GM18873 (cell line): ENCODE data around the gene SCLY.
"Not testable (repeated sequence)": the region's sequence is repeated elsewhere in the genome, so short reads cannot be mapped to it uniquely, and the experiment has no call there.

Experiments
- ATAC-seq: cut with Tn5 transposase; IDR thresholded peaks from one replicate; pipeline ENCODE4 v1.9.1; 2021; ENCODE audit warnings: mild to moderate bottlenecking, moderate library complexity, moderate number of reproducible peaks; ENCODE audit not compliant: unreplicated experiment, low FRiP score

The SCLY gene, protein sequence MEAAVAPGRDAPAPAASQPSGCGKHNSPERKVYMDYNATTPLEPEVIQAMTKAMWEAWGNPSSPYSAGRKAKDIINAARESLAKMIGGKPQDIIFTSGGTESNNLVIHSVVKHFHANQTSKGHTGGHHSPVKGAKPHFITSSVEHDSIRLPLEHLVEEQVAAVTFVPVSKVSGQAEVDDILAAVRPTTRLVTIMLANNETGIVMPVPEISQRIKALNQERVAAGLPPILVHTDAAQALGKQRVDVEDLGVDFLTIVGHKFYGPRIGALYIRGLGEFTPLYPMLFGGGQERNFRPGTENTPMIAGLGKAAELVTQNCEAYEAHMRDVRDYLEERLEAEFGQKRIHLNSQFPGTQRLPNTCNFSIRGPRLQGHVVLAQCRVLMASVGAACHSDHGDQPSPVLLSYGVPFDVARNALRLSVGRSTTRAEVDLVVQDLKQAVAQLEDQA

DNA sequence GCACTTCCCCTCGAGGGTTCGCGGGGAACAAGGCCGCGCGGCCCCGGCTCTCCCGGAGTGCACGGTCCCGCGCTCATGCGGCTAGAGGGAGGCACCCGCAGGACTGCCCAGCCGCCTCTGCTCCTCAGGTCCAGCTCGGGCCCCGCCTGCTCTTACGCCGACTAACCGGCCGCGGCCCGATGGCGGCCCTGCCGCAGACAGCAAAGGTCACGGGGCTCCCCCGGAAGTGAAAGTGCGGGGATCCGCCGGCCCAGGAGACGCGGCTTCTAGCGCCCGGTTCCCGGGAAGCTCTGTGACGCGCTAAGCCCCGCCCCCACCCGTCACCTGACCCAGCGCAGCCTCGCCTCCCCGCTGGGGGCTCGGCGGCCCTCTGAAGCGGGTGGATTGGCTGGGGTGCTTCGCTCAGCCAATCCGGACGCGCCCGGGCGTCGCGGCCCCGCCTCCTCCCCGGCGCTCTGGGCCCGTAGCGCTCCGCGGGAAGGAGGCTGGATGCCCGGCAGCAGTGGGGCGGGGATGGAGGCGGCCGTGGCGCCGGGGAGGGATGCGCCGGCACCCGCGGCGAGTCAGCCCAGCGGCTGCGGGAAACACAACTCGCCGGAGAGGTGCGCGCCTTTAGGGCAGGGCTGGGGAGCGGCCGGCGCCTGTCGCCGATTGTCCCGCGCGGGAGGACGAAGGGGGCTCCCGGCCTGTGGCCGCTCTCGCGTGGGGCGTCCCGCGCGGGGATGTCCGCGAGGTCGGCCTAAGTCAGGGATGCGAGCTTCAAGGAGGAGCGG, at the start of gene SCLY:
SCLY (plus strand) TSS at position 460 of the 773 bp plus-strand sequence; CDS start at position 514, 54 bp downstream.
- ATAC-seq: peak; percentile 86

DNA sequence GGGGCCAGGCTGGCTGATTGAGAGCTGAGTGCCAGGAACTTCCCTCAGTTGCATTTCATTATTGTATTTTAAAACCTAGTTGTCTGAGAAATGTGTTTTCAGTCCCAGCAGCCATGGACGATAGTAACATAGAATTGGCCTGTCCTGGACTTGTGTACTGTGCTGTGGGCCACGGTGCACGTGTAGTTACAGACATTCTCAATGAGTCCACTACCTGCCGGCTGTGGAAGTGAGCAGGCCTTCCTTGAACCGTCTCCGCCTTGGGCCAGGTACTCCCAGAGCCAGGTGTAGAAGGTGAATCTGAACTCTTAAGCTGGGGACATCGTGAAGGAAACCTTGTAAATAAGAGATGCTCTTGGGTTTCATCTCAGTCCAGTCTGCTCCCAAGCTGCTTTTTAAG, 47.0 kb upstream of the SCLY start:
- ATAC-seq: no peak

DNA sequence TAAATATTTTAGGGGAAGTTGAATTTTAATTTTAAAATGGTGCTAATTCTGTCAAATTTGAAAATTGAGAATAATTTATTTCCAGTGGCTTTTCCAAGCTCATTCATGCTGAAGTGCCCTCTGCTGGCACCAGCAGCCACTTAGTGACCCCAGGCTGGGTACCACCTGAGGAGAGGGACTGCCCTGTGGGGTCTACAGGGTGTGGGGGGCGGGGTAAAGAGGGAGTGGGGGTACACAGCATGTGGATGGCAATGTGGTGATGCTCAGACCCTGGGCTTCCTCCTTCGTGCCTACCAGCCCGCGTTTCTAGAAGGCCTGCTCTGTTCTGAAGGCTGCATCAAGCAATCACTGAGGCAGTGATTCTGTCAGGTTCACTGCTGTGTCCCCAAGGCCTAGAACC, 45.1 kb upstream of the SCLY start:
- ATAC-seq: no peak

DNA sequence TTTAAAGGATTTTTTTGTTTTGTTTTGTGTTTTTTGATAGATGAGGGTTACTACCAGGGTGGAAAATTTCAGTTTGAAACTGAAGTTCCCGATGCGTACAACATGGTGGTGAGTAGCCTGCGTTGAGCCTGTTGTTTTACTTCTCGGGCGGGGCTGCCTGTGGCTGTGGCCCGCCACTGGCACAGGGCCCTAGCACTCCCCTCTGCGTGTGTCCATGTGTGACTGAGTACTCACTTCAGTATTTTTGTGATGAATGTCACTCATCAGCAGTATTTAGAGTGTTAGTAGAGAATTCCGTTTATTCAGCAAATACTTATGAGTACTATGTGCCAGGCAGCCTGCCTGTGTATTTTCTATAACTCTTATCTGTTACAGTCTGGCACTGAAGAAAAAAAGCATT, 44.3 kb upstream of the SCLY start:
- ATAC-seq: no peak

DNA sequence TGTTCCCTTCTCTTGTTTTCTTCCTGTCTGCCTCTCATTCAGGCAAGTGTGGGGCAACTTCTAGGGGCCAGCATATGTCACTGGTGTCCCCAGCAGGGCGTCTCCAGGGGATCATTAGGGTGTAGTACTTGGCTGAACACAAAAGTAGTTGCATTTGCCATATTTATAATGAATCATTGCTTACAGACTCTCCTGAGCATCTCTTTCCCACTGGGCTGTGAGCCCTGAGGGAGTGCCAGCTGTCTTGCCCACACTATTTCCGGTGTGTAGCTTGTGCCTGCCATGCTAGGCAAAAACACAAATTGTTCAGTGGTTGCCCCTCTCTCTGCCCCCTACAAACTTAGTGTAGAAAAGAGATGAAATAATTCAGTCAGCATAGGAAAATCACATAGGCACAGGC, 40.8 kb upstream of the SCLY start:
- no peak for ATAC-seq

DNA sequence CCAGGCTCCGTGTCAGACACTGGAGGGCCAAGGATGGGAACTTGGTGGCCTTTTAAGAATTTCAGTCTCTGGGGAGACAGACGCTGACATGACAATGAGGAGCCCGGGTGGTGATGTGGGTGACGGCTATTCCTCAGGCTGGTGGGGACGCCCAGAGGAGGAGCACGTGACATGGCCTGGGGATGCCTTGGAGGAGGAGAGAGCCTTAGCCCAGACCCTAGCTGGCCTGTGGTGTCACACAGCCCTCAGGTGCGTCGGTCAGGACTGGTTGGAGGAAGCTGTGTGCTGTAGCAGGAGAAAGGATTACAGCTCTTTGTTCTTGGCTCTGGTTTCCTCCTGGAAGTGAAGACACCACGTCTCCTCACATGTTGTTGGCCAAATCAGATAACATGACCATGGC, 40.0 kb upstream of the SCLY start:
- no peak for ATAC-seq

DNA sequence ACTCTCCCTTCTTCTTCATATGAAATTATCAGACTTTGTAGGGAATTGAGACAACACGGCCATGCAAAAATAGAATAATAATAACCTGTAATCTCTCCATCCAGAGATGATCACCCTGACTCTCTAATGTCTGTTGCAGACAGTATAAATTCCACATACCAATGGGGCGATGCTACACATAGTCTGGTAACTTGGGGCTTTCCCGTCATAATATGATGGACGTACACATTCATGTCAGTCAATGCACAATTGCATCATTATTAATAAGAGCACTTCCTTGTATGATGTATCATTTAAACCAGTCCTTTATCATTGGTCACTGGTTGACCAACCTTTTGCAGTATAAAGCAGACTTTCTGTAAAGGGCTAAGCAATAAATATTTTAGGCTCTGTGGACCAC, 39.5 kb upstream of the SCLY start:
- ATAC-seq: no peak

DNA sequence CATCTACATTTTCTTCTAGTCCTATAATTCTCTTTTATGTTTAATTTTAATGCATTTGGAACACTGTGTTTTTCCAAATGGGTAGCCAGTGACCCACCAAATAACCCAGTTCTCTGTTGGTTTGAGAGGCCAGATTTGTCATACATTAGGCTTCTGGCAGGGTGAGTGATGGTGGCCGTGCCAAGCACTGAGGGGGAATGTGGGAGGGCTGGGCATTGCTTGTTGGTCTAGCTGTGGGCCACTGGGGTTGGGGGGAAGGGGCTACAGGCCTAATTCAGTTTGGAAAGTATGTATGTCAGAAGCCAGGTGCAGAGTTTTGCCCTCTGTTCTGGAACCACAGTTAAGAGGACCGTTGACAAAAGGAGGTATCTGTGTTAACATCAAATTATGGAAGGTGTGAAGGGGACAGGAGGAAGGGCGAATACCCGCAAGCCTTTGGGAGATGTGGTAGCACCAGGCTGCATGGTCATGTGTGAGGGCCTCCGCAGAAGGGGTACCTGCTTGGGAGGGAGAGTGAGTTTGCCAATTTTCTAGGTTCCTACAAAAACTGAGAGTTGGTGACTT, 38.1 kb upstream of the SCLY start:
- no peak for ATAC-seq

DNA sequence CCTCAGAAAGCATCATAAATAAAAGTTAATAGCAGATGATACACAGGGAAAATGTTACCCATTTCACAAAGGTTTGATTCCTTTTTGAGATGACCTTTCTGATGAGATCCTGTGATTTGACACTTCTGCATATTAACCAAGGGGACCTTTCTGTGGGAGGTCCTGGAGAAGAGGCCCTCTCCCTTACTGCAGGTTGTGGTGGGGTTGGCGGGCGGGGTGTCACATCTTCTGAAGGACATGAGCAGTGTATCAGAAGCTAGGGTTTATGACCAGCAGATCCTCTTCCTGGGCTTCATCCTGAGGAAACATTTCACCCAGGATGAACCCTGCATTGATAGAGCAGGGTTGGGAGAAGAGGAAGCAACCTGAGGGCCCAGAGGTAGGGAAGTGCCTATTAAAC, 37.2 kb upstream of the SCLY start:
- no peak for ATAC-seq

DNA sequence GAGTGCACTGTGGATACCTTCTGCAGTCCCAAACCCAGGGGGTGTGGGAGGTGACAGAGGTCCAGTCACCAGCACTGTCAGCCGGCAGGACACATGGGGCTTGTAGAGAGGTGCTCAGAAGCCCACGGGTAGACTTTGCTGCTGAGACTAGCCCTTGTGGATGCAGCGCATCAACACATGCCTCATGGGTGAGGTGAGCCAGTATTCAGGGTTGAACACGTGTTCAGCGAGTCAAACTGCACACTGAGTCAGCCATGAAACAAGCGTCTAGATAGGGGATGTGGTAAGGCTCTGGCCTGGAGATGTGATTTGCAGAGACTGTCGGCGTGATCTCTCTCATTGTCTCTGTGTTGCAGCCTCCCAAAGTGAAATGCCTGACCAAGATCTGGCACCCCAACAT, 35.8 kb upstream of the SCLY start:
- ATAC-seq: no peak

DNA sequence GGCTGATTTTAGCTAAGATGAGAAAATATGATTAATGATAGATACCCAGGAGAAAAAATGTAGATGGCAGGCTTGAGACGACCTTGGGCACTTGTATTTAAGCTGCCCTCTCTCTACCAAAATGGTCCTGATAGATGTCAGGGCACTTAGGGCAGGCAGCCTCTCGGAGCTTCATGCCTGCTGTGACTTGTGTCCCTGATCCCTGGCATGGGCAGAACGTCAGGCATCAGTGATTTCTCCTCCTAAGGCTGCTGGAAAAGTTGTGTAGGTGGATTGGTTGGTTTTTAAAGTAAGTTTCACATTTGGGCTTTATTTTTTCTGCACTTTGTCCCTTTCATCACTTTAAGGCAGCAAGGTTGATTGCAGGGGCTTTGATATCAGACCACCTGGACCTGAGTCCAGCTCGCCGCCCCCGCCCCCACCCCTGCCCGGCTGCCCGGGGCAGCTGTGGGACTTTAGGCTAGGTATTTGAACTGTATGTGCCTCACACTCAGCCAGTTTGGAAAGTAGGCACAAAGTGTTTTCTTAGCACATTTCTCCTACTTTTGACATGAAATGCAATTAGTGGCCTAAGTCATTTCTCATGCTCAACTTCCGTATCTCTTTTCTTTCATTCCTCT, 35.0 kb upstream of the SCLY start:
- no peak for ATAC-seq

DNA sequence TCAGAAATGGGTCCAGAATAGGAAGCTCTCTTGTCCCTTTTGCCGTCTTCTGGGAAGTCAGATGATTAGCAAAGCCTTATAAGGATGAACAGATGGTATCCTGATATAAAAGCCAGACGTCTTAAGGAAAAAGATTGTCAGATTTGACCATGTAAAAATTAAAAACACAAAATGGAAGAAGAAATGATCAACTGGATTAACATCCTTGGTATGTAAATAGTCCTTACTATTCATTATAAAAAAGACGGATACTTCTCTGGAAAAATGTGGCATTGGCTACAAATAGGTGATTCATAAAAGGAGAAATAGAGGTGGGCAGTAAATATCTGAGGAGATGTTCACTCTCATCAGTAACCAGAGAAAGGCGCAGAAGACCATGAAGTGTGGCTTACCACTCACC, 33.7 kb upstream of the SCLY start:
- no peak for ATAC-seq

DNA sequence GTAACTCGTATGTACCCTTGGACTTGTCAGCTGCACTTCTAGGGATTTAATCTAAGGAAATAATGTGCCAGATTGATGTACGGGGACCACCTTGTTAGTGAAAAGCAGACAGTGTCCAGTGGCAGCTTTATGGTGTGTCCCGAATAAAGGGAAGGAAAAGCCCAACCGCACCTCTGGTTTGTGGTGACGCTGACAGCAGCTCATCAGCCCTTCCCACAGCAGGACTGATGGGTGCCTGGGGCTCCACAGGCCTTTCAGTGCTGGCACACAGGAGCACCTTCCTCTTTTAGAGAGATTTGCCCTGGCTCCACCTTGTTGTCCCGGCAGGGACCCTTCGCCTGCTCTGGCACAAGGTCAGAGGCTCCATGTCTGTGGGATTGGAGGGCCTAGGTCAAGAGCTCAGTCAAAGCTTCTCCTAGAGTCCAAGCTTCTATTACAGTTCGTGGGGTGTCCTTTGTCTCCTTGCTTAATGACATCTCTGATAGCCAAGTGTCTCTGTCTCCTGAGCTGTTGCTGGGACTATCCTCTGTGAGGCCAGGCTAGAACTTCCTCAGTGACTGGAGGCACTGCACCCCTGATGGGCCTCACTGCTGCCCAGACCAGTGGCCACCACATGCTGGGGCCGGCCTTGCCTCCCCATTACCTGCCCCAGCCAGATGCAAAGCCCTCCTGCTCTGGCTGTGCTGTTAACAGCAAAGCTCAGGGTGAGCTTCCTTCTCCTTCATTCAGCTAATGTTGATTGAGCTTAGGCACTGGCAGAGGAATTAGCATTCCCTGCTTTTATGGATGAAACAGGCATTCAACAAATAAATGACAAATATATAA, 33.0 kb upstream of the SCLY start:
- ATAC-seq: no peak

DNA sequence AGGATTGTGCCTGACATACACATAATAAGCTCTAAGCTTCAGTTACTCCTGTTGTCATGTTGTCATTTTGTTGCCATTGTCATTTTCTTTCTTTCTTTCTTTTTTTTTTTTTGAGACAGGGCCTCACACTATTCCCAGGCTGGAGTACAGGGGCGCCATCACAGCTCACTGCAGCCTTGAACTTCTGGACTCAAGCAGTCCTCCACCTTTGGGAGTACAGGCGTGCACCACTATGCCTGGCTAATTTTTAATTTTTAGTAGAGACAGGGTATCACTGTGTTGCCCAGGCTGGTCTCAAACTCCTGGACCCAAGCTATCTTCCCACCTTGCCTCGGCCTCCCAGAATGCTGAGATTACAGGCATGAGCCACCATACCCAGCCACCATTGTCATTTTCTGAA, 30.9 kb upstream of the SCLY start:
- ATAC-seq: no peak

DNA sequence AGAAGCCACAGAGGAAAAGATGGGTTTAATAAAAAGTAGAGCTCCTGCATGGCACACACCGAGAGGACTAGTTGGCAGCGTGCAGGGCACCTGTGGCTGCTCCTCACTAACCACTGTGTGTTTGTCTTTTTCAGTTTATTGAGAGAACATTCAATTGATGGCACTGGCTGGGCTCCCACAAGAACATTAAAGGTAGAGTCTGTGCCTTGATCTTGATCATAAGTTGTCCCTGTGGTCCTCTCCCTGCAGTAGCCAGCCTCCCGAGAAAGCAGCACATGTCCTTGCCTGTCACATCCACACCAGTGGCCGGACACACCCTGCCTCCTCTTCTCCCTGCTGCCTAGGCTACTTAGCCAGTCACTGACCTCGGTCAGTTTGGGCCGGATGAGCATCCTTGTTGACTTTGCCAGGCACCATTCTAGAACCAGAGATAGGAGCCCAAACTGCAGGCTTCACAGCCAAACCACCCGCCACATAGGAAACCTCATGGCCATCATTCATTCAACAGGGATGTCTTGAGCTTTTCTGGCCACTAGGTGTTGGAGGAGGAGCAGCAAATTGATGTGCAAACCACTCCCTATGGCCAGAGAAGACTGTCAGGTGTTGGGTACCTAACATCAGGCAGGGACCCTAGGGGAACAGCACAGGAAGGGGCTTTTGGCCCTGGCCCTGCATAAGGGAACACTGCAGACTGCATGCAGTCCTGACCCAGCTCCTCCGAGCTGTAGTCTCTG, 30.2 kb upstream of the SCLY start:
- ATAC-seq: no peak

DNA sequence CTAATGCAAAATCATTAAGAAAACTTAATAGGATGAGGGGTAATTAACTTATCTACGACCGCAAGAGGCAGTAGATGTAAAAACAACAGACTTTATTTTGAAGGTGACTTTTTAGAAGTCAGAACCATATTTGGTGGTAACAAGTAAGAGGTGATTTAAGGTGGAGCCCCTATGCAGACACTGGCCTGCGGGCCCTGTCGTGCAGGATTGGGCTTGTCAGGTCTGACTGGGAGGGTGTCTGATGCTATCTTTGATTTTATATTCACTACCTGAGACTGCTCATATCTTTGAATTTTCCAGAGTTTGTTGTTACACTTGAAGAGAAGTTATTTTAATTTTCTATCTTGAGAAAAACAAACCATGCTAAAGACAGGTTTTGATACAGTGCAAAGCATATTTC, 29.1 kb upstream of the SCLY start:
- no peak for ATAC-seq

DNA sequence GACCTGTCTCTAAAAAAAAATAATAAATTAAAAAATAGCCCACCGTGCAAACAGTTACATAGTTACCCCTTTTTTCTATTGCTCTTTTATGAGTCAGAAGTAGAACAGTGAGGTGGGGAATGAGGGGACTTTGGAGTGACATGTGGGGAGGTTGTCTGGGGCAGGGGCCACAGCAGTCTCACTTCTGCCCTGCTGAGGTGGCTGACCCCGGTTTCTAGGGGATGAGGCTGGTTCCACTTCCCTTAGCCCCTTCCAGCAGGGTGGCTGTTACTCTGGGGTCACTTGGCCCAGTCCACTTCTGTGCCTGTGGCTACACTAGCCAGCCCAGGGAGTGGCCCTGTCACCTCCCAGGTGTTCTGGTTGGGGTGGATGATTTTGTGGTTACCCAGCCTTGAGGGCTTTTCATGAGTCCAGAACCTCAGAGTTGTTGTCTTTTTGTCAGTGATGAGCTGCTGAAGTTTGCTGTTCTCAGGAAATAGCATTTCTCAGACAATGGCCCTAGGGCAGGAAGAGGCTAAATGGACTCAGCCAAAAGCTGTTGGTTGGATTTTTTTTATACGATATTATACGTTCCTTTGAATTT, 28.0 kb upstream of the SCLY start:
- no peak for ATAC-seq

DNA sequence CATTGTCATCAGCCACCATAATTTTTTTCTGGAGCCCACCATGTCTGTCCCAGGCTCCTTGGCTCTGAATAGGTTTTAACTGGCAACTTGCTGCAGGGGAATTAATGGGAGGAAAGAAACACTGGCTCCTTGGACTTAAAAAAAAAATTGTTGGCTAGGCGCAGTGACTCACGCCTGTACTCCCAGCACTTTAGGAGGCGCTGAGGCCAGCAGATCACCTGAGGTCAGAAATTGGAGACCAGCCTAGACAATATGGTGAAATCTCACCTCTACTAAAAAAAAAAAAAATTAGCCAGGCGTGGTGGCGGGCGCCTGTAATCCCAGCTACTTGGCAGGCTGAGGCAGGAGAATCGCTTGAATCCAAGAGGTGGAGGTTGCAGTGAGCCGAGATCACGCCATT, 26.8 kb upstream of the SCLY start:
- not testable (repeated sequence) for ATAC-seq

DNA sequence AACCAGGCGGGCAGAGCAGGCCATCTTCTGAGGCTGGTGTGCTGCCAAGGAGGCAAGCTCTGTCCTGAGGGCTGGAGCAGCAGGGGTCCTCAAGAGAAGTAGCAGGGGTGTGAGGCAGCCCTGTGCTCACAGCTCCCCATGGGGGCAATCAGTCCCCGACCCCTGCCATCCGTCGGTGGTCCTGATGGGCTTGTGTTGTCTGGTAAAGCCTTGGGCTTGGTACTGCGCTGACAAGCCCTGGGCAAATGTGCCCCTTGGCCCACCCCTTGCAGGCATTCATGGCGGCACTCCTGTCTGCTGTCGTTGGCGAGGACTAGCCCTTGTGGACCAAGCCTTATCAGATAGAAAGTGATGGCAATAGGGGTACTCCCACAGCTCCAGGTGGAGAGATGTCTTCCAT, 22.6 kb upstream of the SCLY start:
- ATAC-seq: no peak
